LNCaP clone FGC (cell line): ENCODE measurements around the gene CMTM4.

ENCODE experiments used
- DNase-seq: peaks from one replicate; pipeline ENCODE4 v3.0.0-alpha.2; 2011; ENCODE audit warnings: low read depth
- H3K4me3 ChIP-seq: 2 replicates; pipeline ENCODE4 v1.5.1; 2011; ENCODE audit warnings: mild to moderate bottlenecking, low read depth, low read length, control low read depth
- TF ChIP-seq, protein P1 (sequence below): IDR thresholded peaks from 2 replicates; pipeline ENCODE4 v1.5.1; 2012; ENCODE audit warnings: mild to moderate bottlenecking; ENCODE audit not compliant: control insufficient read depth, insufficient read depth; ENCODE audit errors: extremely low read depth

The CMTM4 gene

DNA sequence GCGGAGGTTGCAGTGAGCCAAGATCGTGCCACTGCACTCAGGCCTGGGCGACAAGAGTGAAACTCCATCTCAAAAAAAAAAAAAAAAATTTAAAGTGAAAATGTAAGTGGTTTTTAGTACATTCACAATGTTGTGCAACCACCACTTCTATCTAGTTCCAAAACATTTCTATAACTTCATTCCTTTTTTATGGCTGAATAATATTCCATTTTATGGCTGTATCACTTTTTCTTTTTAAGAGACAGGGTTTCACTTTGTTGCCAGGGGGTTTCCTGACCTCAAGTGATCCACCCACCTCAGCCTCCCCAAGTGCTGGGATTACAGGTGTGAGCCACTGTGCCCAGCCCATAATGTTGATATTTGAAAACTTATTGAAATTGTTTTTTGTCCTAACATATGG, 103.7 kb downstream of the CMTM4 start:
- TF ChIP-seq, protein P1, sequence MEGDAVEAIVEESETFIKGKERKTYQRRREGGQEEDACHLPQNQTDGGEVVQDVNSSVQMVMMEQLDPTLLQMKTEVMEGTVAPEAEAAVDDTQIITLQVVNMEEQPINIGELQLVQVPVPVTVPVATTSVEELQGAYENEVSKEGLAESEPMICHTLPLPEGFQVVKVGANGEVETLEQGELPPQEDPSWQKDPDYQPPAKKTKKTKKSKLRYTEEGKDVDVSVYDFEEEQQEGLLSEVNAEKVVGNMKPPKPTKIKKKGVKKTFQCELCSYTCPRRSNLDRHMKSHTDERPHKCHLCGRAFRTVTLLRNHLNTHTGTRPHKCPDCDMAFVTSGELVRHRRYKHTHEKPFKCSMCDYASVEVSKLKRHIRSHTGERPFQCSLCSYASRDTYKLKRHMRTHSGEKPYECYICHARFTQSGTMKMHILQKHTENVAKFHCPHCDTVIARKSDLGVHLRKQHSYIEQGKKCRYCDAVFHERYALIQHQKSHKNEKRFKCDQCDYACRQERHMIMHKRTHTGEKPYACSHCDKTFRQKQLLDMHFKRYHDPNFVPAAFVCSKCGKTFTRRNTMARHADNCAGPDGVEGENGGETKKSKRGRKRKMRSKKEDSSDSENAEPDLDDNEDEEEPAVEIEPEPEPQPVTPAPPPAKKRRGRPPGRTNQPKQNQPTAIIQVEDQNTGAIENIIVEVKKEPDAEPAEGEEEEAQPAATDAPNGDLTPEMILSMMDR: no peak
- DNase-seq: no peak
- no peak overlapping the region for H3K4me3 ChIP-seq

DNA sequence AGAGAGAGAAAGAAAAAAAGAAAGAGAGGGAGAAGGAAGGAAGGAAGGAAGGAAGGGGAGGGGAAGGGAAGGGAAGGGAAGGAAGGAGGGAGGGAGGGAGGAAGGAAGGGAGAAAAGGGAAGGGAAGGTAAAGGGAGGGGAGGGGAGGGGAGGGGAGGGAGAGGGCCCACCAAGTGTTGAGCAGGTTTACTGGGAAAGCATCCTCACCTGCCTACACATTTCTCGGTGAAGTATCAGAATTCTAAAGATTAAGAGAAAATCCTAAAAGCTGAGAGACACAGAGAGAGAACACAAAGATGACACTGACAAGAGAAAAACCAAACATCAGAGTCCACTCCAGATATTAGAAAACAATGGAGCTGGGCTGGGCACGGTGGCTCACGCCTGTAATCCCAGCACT, 104.3 kb downstream of the CMTM4 start:
- DNase-seq: no peak
- TF ChIP-seq, protein P1: no peak

DNA sequence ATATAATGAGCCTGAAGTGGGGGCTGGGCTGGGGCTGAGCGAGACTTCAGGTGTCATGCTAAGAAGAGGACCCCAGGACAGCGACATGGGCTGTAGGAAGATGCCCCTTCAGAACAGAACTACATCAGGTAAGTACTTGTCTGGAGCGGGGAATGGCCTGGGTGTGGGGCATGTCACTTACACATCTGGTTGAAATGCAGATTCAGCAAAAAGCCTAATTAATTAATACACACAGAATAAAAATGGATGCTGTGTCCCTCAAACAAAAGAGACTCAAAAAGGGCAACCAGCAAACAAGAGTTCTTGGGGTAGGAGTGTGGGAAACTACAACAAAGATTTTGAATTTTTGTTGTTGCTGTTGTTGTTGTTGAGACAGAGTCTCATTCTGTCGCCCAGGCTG, 105.5 kb downstream of the CMTM4 start:
- TF ChIP-seq, protein P1: no peak
- H3K4me3 ChIP-seq: no peak overlapping the region
- DNase-seq: no peak

More for the DNA sequence above, 104.3 kb downstream of the CMTM4 start:
- no peak overlapping the region for H3K4me3 ChIP-seq

DNA sequence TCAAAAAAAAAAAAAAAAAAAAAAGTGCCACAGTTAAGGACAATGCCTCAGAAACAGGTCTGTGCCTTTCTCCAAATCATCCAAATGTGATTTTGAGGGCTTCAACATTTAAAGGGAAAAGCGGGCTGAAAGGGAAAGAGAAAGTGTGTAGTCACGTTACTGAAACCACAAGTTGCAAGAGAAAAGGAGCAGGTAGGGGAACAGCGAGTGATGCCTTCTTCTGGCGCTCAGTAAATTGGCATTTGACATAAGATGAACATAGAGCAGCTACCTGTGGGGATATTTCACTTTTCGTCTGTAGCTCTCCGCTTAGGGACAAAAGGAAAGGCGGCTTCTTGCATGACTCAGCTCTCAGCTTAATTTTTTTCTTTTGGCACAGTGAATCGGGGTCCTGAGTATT, 106.2 kb downstream of the CMTM4 start:
- no peak overlapping the region for H3K4me3 ChIP-seq
- DNase-seq: no peak
- TF ChIP-seq, protein P1: no peak

DNA sequence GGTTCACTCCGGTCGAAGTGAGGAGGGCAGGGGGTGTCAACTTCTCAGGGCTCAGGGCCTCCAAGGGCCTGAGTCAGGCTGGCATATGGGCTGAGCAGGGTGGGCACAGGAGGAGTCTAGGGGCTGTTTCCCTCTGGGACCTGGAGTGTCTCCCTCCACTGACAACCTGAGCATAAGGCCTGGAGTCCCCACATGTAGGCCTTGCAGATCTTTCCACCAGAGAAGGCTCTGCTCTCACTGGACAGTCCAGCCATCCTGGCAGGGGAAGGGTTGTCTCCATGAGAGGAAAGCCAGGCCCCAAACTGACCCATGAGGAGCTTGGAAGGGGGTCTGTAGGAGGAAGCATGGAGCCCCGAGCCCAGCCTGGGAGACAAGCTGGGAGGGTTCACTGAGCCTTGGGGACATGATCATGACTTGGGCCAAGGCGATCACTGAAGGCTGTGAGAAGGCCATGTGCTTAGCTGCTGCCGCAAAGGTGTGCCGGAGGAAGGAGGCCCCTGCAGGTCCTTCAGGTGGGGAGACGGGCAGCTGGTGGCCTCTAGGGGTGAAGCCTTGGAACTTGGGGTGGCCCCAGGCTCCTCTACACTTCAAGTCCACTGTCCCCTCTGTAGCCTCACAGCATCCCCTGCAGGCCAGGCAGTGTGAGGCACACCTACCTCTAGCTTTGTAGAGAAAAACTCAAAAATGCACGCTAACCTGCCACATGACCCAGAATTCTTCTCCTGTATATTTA, 107.4 kb downstream of the CMTM4 start:
- no peak overlapping the region for H3K4me3 ChIP-seq
- TF ChIP-seq, protein P1: 0 out of 2 replicates have a peak, but pooled peaks have one; percentile 30
- no peak for DNase-seq

DNA sequence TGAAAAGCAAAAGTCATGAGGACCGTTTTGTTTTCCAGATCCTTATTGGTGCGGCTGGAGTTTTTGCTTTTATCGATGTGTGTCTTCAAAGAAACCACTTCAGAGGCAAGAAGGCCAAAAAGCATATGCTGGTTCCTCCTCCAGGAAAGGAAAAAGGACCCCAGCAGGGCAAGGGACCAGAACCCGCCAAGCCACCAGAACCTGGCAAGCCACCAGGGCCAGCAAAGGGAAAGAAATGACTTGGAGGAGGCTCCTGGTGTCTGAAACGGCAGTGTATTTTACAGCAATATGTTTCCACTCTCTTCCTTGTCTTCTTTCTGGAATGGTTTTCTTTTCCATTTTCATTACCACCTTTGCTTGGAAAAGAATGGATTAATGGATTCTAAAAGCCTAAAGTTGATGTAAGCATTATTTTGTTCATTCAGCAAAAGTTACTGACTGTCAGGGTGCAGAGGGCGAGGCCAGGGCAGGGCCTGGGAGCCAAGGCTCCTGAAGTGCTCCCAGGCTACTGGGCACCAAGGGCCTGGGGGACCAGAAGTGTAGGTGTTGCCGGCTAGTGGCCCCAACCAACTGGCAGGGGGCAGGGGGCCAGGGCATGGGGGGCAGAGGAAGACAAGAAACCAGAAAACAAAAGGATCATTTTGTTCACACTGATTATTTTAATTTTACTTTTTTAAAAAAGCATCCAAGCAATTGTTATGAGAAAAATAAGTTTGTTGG, 108.5 kb downstream of the CMTM4 start:
- H3K4me3 ChIP-seq: no peak overlapping the region
- TF ChIP-seq, protein P1: no peak
- no peak for DNase-seq
